Common myeloid progenitor, CD34-positive (primary cell): ENCODE data around the gene TFAP2D.

Source experiments
- CTCF ChIA-PET: fragments of 350-600 bp; sonication (Branson Sonifier 250); formaldehyde crosslinking; loops from one replicate; lab custom pipeline; 2021; ENCODE audit warnings: antibody characterized with exemption; lab: Charles Lee
- POLR2A ChIA-PET: fragments of 350-600 bp; sonication (Branson Sonifier 250); formaldehyde crosslinking; loops from one replicate; lab custom pipeline; 2021; ENCODE audit warnings: antibody characterized with exemption; lab: Charles Lee
- DNase-seq, 3 donors: peaks; one replicate each; pipeline versions ENCODE4 v3.0.0 to v3.0.0-alpha.2; 2013
- H3K27ac ChIP-seq, 2 experiments: 1 replicate in 1 of 2; 2 replicates in 1 of 2; pipeline ENCODE4 v1.7.0; 2013; ENCODE audit warnings: inconsistent platforms in 2 of 2, low read length in 2 of 2, mild to moderate bottlenecking in 2 of 2, low read depth in 1 of 2, moderate library complexity in 1 of 2; ENCODE audit not compliant: severe bottlenecking in 2 of 2, insufficient read depth in 1 of 2, poor library complexity in 1 of 2
- H3K27me3 ChIP-seq, 5 experiments: replicated peaks in 2 of 5; 1 replicate in 3 of 5; 2 replicates in 2 of 5; pipeline versions ENCODE4 v1.6.1 to v1.7.0; 2013; ENCODE audit warnings: low read length in 4 of 5, mild to moderate bottlenecking in 2 of 5, moderate library complexity in 2 of 5, inconsistent platforms in 1 of 5; ENCODE audit not compliant: insufficient read depth in 5 of 5, control insufficient read depth in 4 of 5
- H3K36me3 ChIP-seq, 4 experiments: 1 replicate in 2 of 4; 2 replicates in 2 of 4; pipeline versions ENCODE4 v1.6.1 to v1.7.0; 2013; ENCODE audit warnings: low read length in 3 of 4, control low read depth in 1 of 4, mild to moderate bottlenecking in 1 of 4; ENCODE audit not compliant: control insufficient read depth in 4 of 4, insufficient read depth in 4 of 4
- H3K4me1 ChIP-seq, 4 experiments: 1 replicate in 3 of 4; 2 replicates in 1 of 4; pipeline versions ENCODE4 v1.6.1 to v1.7.1; 2013; ENCODE audit warnings: low read length in 3 of 4, mild to moderate bottlenecking in 3 of 4, control low read depth in 1 of 4, inconsistent platforms in 1 of 4, moderate library complexity in 1 of 4; ENCODE audit not compliant: control insufficient read depth in 4 of 4, insufficient read depth in 4 of 4; ENCODE audit errors: control extremely low read depth in 1 of 4
- H3K4me3 ChIP-seq, 7 experiments: 1 replicate in 4 of 7; 2 replicates in 3 of 7; pipeline versions ENCODE4 v1.5.1 to v1.7.0; 2013; ENCODE audit warnings: mild to moderate bottlenecking in 7 of 7, low read length in 6 of 7, moderate library complexity in 6 of 7, inconsistent platforms in 2 of 7, low read depth in 2 of 7, control low read depth in 1 of 7; ENCODE audit not compliant: insufficient read depth in 4 of 7, control insufficient read depth in 1 of 7; ENCODE audit errors: extremely low read depth in 1 of 7
- H3K9me3 ChIP-seq, 5 experiments: 1 replicate in 4 of 5; 2 replicates in 1 of 5; pipeline versions ENCODE4 v1.6.1 to v1.7.1; 2013; ENCODE audit warnings: low read length in 4 of 5, mild to moderate bottlenecking in 2 of 5, inconsistent platforms in 1 of 5, low read depth in 1 of 5, moderate library complexity in 1 of 5; ENCODE audit not compliant: control insufficient read depth in 4 of 5, insufficient read depth in 2 of 5; ENCODE audit errors: control extremely low read depth in 1 of 5
- WGBS: methylation state at CpG from one replicate; pipeline ENCODE4 v1.1.5; 2013; ENCODE audit not compliant: insufficient coverage; 5-methylcytosine and 5-hydroxymethylcytosine counted together

Gene TFAP2D

GRCh38 chr6:50712291-50712690 is 1.0 kb upstream of the TFAP2D start:
- WGBS = 0% methylated on average over 2 of the region's 2 CpGs
- H3K4me1 ChIP-seq = no peaks in the 10 kb centered on the region
- no peak overlapping the region for H3K4me3 ChIP-seq
- ChIA-PET POLR2A (no interaction called here), CTCF (no interaction called here)
- H3K27ac ChIP-seq = no peak overlapping the region
- H3K27me3 ChIP-seq = peaks cover 38 to 100% (median 55%) of the 10 kb centered on the region in 5 experiments
- DNase-seq = no peak
- peaks cover 2 to 18% (median 7%) of the 10 kb centered on the region in 5 experiments for H3K9me3 ChIP-seq
- no peaks in the 10 kb centered on the region for H3K36me3 ChIP-seq

GRCh38 chr6:50713977-50714486 is 706 bp downstream of the TFAP2D start:
- ChIA-PET POLR2A (no interaction called here), CTCF (no interaction called here)
- WGBS = 4% methylated on average over 17 of the region's 27 CpGs
- Histone ChIP-seq H3K27me3 (peaks cover 37 to 99% (median 58%) of the 10 kb centered on the region in 5 experiments), H3K9me3 (peaks cover 0 to 10% (median 2%) of the 10 kb centered on the region in 5 experiments), H3K4me1 (no peaks in the 10 kb centered on the region), H3K27ac (no peak overlapping the region), H3K36me3 (no peaks in the 10 kb centered on the region), H3K4me3 (no peak overlapping the region)
- no peak for DNase-seq

- H3K27ac ChIP-seq = no peak overlapping the region
- ChIA-PET POLR2A (no interaction called here), CTCF (no interaction called here)
- H3K9me3 ChIP-seq = peaks cover 0 to 6% (median 2%) of the 10 kb centered on the region in 5 experiments
- WGBS = 5% methylated on average over 32 of the region's 51 CpGs
- H3K36me3 ChIP-seq = no peaks in the 10 kb centered on the region
- no peak overlapping the region for H3K4me3 ChIP-seq
- no peaks in the 10 kb centered on the region for H3K4me1 ChIP-seq
- no peak for DNase-seq
- peaks cover 36 to 99% (median 54%) of the 10 kb centered on the region in 5 experiments for H3K27me3 ChIP-seq
Measured at GRCh38 chr6:50714487-50715379, 1.4 kb downstream of the TFAP2D start.

- 4% methylated on average over 6 of the region's 14 CpGs for WGBS
- Histone ChIP-seq H3K36me3 (no peaks in the 10 kb centered on the region), H3K4me3 (no peak overlapping the region), H3K9me3 (peaks cover 0 to 5% (median 2%) of the 10 kb centered on the region in 5 experiments), H3K4me1 (no peaks in the 10 kb centered on the region), H3K27me3 (peaks cover 43 to 99% (median 55%) of the 10 kb centered on the region in 5 experiments), H3K27ac (no peak overlapping the region)
- POLR2A ChIA-PET = no interaction called here
- CTCF ChIA-PET = interaction anchor here (0.6 kb wide), 1 partner anchor 1569 kb away, joined by 3 read pairs; no protein-coding TSS in a partner anchor
- DNase-seq = no peak
Measured at GRCh38 chr6:50716899-50717509, 3.7 kb downstream of the TFAP2D start.

- no peaks in the 10 kb centered on the region for H3K36me3 ChIP-seq
- WGBS = 24% methylated on average over 2 of the region's 9 CpGs
- no peak overlapping the region for H3K4me3 ChIP-seq
- no peaks in the 10 kb centered on the region for H3K4me1 ChIP-seq
- H3K27me3 ChIP-seq = peaks cover 46 to 99% (median 53%) of the 10 kb centered on the region in 5 experiments
- no peak overlapping the region for H3K27ac ChIP-seq
- ChIA-PET POLR2A (no interaction called here), CTCF (no interaction called here)
- DNase-seq = no peak
- peaks cover 2 to 5% (median 3%) of the 10 kb centered on the region in 5 experiments for H3K9me3 ChIP-seq
Measured at GRCh38 chr6:50717734-50718457, 4.6 kb downstream of the TFAP2D start.

- WGBS = 21% methylated on average over 2 of the region's 2 CpGs
- Histone ChIP-seq H3K36me3 (no peaks in the 10 kb centered on the region), H3K27ac (no peak overlapping the region), H3K9me3 (peaks cover 3 to 6% (median 5%) of the 10 kb centered on the region in 5 experiments), H3K4me3 (no peak overlapping the region), H3K4me1 (no peaks in the 10 kb centered on the region), H3K27me3 (peaks cover 42 to 99% (median 54%) of the 10 kb centered on the region in 5 experiments)
- CTCF ChIA-PET = no interaction called here
- no peak for DNase-seq
- POLR2A ChIA-PET = no interaction called here
Measured at GRCh38 chr6:50718566-50718965, 5.2 kb downstream of the TFAP2D start.
